ENCODE data around the gene ZNF768. TPM values are rescaled to one million over a fixed set of nuclear protein-coding genes. Genes with fewer than 3 reads are reported as not detected.

ZNF768 gene
- total and polyA plus RNA-seq, 2 of the 13 experiments (the other 11 are each of a cell fraction or from before 2014, with no cell fraction given), result 26.7 to 34.4 TPM

DNA sequence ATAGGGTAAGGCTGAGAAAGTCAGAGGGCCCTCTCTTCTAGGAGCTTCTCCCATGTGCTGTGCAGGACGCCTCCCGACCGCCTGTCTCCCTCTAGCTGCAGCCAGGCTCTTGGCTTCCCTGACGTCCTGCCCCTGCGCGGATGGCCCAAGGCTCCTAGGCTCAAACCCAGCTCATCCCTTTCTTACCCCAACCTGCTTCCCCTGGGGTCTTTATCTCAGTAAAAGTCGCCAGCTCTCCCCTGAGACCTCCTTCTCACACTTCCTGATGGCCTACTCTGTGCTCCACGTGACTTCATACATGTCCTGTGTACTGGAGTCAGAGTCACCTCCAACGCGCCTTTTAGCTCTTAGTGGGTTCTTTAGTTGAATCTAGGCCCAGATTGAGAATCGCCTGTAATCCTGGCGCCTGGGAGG lies 9.4 kb upstream of the ZNF768 start (continued):
- TF ChIP-seq ZNF124 (CRISPR knock-in tag; IDR thresholded peaks at IDR 0.05), result peak; percentile 73; the same call in 1 of the 2 replicates
- TF ChIP-seq ZNF329 (CRISPR knock-in tag; IDR thresholded peaks at IDR 0.05; ENCODE audit: low read depth), result no peak
- TF ChIP-seq HOXD1 (CRISPR knock-in tag; IDR thresholded peaks at IDR 0.05), result no peak
- TF ChIP-seq SNAPC5 (CRISPR knock-in tag; IDR thresholded peaks at IDR 0.05; ENCODE audit: borderline replicate concordance), result no peak
- TF ChIP-seq, protein P1, sequence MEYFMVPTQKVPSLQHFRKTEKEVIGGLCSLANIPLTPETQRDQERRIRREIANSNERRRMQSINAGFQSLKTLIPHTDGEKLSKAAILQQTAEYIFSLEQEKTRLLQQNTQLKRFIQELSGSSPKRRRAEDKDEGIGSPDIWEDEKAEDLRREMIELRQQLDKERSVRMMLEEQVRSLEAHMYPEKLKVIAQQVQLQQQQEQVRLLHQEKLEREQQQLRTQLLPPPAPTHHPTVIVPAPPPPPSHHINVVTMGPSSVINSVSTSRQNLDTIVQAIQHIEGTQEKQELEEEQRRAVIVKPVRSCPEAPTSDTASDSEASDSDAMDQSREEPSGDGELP (IDR thresholded peaks at IDR 0.05; ENCODE audit: borderline replicate concordance, low read depth), result 0 out of 2 replicates have a peak, but pooled peaks have one; percentile 8
- no peak for TF ChIP-seq BRCA1 (CRISPR knock-in tag; IDR thresholded peaks at IDR 0.05)
- peak; percentile 57 for TF ChIP-seq SMC3 (IDR thresholded peaks at IDR 0.05; ENCODE audit: low read length)
- TF ChIP-seq DDIT3 (CRISPR knock-in tag; IDR thresholded peaks at IDR 0.05), result no peak
- peak; percentile 60; the same call in 1 of the 2 replicates for TF ChIP-seq ZC3H13 (CRISPR knock-in tag; IDR thresholded peaks at IDR 0.05)
- TF ChIP-seq MED8 (CRISPR knock-in tag; IDR thresholded peaks at IDR 0.05; ENCODE audit: insufficient replicate concordance), result no peak
- TF ChIP-seq FOSL2 (CRISPR knock-in tag; IDR thresholded peaks at IDR 0.05), result peak; percentile 57; the same call in 1 of the 2 replicates
- TF ChIP-seq ZNF12 (CRISPR knock-in tag; IDR thresholded peaks at IDR 0.05), result 0 out of 2 replicates have a peak, but pooled peaks have one; percentile 69
- no peak for TF ChIP-seq RAD51 (IDR thresholded peaks at IDR 0.05; ENCODE audit: borderline replicate concordance)
- TF ChIP-seq MEF2D (CRISPR knock-in tag; IDR thresholded peaks at IDR 0.05), result peak; percentile 88
- TF ChIP-seq SPEN (CRISPR knock-in tag; IDR thresholded peaks at IDR 0.05; ENCODE audit: low read depth), result peak; percentile 91
- TF ChIP-seq, protein P2, sequence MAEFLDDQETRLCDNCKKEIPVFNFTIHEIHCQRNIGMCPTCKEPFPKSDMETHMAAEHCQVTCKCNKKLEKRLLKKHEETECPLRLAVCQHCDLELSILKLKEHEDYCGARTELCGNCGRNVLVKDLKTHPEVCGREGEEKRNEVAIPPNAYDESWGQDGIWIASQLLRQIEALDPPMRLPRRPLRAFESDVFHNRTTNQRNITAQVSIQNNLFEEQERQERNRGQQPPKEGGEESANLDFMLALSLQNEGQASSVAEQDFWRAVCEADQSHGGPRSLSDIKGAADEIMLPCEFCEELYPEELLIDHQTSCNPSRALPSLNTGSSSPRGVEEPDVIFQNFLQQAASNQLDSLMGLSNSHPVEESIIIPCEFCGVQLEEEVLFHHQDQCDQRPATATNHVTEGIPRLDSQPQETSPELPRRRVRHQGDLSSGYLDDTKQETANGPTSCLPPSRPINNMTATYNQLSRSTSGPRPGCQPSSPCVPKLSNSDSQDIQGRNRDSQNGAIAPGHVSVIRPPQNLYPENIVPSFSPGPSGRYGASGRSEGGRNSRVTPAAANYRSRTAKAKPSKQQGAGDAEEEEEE (CRISPR knock-in tag; IDR thresholded peaks at IDR 0.05; ENCODE audit: borderline replicate concordance), result no peak; the same call in 1 of the 2 replicates
- TF ChIP-seq ATF3 (CRISPR knock-in tag; IDR thresholded peaks at IDR 0.05), result no peak
- TF ChIP-seq, protein P3, sequence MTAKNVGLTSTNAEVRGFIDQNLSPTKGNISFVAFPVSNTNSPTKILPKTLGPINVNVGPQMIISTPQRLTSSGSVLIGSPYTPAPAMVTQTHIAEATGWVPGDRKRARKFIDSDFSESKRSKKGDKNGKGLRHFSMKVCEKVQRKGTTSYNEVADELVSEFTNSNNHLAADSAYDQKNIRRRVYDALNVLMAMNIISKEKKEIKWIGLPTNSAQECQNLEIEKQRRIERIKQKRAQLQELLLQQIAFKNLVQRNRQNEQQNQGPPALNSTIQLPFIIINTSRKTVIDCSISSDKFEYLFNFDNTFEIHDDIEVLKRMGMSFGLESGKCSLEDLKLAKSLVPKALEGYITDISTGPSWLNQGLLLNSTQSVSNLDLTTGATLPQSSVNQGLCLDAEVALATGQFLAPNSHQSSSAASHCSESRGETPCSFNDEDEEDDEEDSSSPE (CRISPR knock-in tag; IDR thresholded peaks at IDR 0.05), result peak; percentile 86
- peak; percentile 68; the same call in 1 of the 2 replicates for TF ChIP-seq MXD1 (CRISPR knock-in tag; IDR thresholded peaks at IDR 0.05)
- TF ChIP-seq, protein P4, sequence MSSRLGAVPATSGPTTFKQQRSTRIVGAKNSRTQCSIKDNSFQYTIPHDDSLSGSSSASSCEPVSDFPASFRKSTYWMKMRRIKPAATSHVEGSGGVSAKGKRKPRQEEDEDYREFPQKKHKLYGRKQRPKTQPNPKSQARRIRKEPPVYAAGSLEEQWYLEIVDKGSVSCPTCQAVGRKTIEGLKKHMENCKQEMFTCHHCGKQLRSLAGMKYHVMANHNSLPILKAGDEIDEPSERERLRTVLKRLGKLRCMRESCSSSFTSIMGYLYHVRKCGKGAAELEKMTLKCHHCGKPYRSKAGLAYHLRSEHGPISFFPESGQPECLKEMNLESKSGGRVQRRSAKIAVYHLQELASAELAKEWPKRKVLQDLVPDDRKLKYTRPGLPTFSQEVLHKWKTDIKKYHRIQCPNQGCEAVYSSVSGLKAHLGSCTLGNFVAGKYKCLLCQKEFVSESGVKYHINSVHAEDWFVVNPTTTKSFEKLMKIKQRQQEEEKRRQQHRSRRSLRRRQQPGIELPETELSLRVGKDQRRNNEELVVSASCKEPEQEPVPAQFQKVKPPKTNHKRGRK (CRISPR knock-in tag; IDR thresholded peaks at IDR 0.05), result no peak
- TF ChIP-seq KAT2B (IDR thresholded peaks at IDR 0.05; ENCODE audit: borderline replicate concordance, low read depth, low read length), result no peak
- no peak; the same call in 1 of the 2 replicates for TF ChIP-seq ETV6 (CRISPR knock-in tag; conservative IDR thresholded peaks at IDR 0.05)
- TF ChIP-seq SUZ12 (IDR thresholded peaks at IDR 0.05; ENCODE audit: low read depth, low read length), result no peak
- 0 out of 2 replicates have a peak, but pooled peaks have one; percentile 27 for TF ChIP-seq ZNF343 (CRISPR knock-in tag; IDR thresholded peaks at IDR 0.05)
- no peak; the same call in 1 of the 2 replicates for TF ChIP-seq ZNF652 (CRISPR knock-in tag; IDR thresholded peaks at IDR 0.05; ENCODE audit: borderline replicate concordance, low read depth)
- TF ChIP-seq RFXANK (CRISPR knock-in tag; IDR thresholded peaks at IDR 0.05), result no peak

All from HepG2 (cell line).